Erythroblast (primary cell): ENCODE results near the gene CABLES1.

Experiments
- GATA1 ChIP-seq: IDR thresholded peaks from 2 replicates; pipeline ENCODE4 v1.6.1; 2011; ENCODE audit warnings: low read depth, mild to moderate bottlenecking, control low read depth, low read length, moderate library complexity
- POLR2A ChIP-seq: IDR thresholded peaks from 2 replicates; pipeline ENCODE4 v1.6.1; 2011; ENCODE audit warnings: mild to moderate bottlenecking, low read length

GRCh38 chr18:23162473-23162872 is 27.2 kb downstream of the CABLES1 start:
- no peak for TF ChIP-seq POLR2A
- TF ChIP-seq GATA1, result no peak
